Keratinocyte (primary cell): ENCODE results near the gene SCFD2.

ENCODE experiments used
- EZH2 ChIP-seq: IDR thresholded peaks from one replicate; pipeline ENCODE4 v1.6.1; 2012; ENCODE audit warnings: inconsistent platforms, mild to moderate bottlenecking, low read length, moderate library complexity
- TF ChIP-seq, protein P1 (sequence below), 3 experiments: IDR thresholded peaks in 1 of 3; conservative IDR thresholded peaks in 1 of 3; optimal IDR thresholded peaks in 1 of 3; 2 replicates in 2 of 3; 3 replicates in 1 of 3; pipeline versions ENCODE3 to v1.5.1; 2011; ENCODE audit warnings: low read length in 3 of 3, mild to moderate bottlenecking in 3 of 3, moderate library complexity in 2 of 3, control low read depth in 1 of 3, inconsistent platforms in 1 of 3; ENCODE audit not compliant: insufficient read depth in 2 of 3; ENCODE audit errors: extremely low read depth in 1 of 3

DNA sequence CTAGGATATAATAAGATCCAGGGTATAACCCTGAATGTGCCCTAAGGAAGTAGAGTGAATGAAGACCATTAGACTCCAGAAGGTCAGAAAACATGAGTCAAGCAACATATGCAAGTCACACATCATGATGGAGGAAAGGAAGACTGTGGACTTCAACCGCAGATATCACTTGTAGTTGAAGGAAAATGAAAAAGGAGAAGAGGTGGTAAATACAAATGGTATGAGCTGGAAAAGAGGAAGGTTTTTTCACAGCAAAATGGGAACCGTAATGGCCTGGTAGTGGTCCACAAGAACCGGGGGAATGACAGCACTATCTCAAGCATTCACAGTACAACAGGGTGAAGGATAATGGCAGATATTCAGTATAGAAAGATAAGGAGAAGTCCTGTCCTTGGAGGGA, 5.2 kb upstream of the SCFD2 start:
- TF ChIP-seq, protein P1, sequence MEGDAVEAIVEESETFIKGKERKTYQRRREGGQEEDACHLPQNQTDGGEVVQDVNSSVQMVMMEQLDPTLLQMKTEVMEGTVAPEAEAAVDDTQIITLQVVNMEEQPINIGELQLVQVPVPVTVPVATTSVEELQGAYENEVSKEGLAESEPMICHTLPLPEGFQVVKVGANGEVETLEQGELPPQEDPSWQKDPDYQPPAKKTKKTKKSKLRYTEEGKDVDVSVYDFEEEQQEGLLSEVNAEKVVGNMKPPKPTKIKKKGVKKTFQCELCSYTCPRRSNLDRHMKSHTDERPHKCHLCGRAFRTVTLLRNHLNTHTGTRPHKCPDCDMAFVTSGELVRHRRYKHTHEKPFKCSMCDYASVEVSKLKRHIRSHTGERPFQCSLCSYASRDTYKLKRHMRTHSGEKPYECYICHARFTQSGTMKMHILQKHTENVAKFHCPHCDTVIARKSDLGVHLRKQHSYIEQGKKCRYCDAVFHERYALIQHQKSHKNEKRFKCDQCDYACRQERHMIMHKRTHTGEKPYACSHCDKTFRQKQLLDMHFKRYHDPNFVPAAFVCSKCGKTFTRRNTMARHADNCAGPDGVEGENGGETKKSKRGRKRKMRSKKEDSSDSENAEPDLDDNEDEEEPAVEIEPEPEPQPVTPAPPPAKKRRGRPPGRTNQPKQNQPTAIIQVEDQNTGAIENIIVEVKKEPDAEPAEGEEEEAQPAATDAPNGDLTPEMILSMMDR (optimal IDR thresholded peaks at IDR 0.05 in 1 of 3, IDR thresholded peaks at IDR 0.05 in 1 of 3, conservative IDR thresholded peaks at IDR 0.05 in 1 of 3; ENCODE audit: extremely low read depth in 1 of 3, insufficient read depth in 2 of 3, low read length in 3 of 3): no peak
- TF ChIP-seq EZH2: no peak
